Gastrocnemius medialis (tissue), 4 donors: ENCODE results near the gene LGALS9.
"Not testable (repeated sequence)": the region's sequence is repeated elsewhere in the genome, so short reads cannot be mapped to it uniquely, and the experiment has no call there.

Source experiments
- POLR2A ChIP-seq, 2 donors: fragments of 450-650 bp; IDR thresholded peaks; one replicate each; pipeline ENCODE4 v1.6.1; 2017; ENCODE audit warnings: antibody characterized with exemption in 2 of 2, mild to moderate bottlenecking in 2 of 2, moderate library complexity in 2 of 2
- TF ChIP-seq, protein P1 (sequence below), 5 experiments: fragments of 450-650 bp in 3 of 5; fragments of 200-600 bp in 2 of 5; sonication (generic) in 2 of 5; IDR thresholded peaks in 4 of 5; conservative IDR thresholded peaks in 1 of 5; 1 replicate in 4 of 5; 2 replicates in 1 of 5; pipeline ENCODE4 v1.5.1; 2016 to 2019; ENCODE audit warnings: antibody characterized with exemption in 5 of 5, mild to moderate bottlenecking in 3 of 5, moderate library complexity in 3 of 5

DNA sequence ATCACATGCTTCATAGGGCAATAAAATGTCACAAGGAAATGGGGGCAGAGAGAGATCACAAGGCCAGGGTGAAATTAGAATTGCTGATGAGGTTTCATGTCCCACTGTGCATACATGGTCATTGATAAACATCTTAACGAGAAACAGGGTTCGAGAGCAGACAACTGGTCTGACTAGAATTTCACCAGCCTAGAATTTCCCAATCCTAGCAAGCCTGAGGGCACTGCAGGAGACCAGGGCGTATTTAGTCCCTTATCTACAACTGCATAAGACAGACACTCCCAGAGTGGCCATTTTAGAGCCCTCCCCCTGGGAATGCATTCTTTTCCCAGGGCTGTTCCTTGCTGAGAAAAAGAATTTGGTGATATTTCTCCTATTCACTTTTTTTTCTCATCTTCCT, 55.3 kb downstream of the LGALS9 start:
- not testable (repeated sequence) for TF ChIP-seq POLR2A (IDR thresholded peaks at IDR 0.05)
- TF ChIP-seq, protein P1, sequence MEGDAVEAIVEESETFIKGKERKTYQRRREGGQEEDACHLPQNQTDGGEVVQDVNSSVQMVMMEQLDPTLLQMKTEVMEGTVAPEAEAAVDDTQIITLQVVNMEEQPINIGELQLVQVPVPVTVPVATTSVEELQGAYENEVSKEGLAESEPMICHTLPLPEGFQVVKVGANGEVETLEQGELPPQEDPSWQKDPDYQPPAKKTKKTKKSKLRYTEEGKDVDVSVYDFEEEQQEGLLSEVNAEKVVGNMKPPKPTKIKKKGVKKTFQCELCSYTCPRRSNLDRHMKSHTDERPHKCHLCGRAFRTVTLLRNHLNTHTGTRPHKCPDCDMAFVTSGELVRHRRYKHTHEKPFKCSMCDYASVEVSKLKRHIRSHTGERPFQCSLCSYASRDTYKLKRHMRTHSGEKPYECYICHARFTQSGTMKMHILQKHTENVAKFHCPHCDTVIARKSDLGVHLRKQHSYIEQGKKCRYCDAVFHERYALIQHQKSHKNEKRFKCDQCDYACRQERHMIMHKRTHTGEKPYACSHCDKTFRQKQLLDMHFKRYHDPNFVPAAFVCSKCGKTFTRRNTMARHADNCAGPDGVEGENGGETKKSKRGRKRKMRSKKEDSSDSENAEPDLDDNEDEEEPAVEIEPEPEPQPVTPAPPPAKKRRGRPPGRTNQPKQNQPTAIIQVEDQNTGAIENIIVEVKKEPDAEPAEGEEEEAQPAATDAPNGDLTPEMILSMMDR (IDR thresholded peaks at IDR 0.05 in 4 of 5, conservative IDR thresholded peaks at IDR 0.05 in 1 of 5): not testable (repeated sequence)
